T-helper 2 cell treated with Interferon-gamma antibody and Interleukin-4, amounts not matched to agents 100 ng/mL and 5 ng/mL, for 36 hours (primary cell): ENCODE results near the gene FUT2. TPM values are rescaled to one million over a fixed set of nuclear protein-coding genes. Genes with fewer than 3 reads are reported as not detected.
"Not testable (repeated sequence)": the region's sequence is repeated elsewhere in the genome, so short reads cannot be mapped to it uniquely, and the experiment has no call there.

Source experiments
- intact Hi-C: fragments of 100-400 bp; cut with micrococcal nuclease; formaldehyde crosslinking; loops from one replicate; pipeline ENCODE4 v1.15.1; 2023
- total RNA-seq: library from RNA; stranded (reverse); gene quantifications from 2 replicates; pipeline ENCODE4 v1.2.3, GENCODE V29; 2022

The FUT2 gene
- total RNA-seq, 1 donor from 2014 or later: not detected

DNA sequence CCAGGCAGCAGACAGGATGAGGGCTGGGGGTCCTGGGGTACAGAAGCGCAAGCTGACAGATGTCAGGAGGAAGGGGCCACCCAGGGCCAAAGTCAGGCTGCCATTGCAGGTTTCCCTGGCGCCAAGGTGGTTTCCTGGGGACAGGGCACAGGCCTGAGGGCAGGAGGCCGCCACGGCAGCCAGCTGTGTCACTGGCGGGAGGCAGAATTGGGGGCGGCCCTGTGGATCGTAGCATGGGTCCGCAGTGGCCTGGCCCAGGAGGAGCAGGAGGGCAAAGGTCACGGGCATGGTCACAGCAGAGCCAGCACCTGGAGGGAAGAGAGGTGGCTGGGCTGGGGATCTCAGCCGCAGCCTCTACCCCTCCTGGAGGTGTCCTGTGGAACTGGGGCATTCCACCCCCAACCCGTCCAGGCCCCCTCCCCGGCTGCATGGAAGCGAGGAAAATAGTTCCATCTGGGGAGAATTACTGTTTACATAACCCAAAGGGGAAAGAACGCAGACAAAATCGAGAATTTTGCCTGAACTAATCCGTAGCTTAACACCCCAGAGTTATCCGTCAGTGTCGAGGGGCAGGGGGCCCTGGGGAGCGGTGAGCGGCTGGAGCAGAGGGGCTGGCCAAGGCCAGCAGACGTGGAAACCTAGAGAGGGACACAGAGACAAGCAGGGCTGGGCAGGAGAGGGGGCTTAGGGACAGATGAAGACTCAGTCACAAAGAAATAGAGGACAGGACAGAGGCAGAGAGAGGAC lies 24.9 kb upstream of the FUT2 start:
- intact Hi-C loops: no loop called here

- intact Hi-C loops: no loop called here
These were observed 24.2 kb upstream of the FUT2 start for GRCh38 chr19:48671446-48671995.

DNA sequence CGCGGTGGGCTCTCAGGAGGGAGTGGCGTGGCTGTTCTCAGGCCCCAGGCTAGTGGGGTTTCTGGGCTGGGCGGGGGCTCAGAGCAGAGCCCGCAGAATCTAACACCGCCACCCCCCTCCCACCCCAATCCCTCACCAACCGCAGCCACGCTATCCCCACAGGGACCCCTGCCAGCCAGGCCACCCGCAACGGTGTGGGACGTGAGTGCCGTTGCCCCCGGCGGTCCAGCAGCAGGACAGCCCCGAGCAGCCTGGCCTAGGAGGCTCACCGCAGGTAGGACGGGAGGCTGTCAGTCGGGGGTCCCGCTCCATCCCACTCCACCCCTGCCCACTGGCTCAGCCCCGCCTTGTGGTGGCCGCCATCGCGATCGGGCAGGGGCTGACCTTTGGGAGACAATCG lies 22.8 kb upstream of the FUT2 start, which contains the start of gene NTN5:
Gene NTN5, minus strand, starts transcription at position 24 of the 400 bp plus-strand sequence. CDS start 2,031 bp downstream, outside the sequence.
- intact Hi-C loops: no loop called here

- intact Hi-C loops: no loop called here
These were observed 22.2 kb upstream of the FUT2 start for GRCh38 chr19:48673436-48674100.

DNA sequence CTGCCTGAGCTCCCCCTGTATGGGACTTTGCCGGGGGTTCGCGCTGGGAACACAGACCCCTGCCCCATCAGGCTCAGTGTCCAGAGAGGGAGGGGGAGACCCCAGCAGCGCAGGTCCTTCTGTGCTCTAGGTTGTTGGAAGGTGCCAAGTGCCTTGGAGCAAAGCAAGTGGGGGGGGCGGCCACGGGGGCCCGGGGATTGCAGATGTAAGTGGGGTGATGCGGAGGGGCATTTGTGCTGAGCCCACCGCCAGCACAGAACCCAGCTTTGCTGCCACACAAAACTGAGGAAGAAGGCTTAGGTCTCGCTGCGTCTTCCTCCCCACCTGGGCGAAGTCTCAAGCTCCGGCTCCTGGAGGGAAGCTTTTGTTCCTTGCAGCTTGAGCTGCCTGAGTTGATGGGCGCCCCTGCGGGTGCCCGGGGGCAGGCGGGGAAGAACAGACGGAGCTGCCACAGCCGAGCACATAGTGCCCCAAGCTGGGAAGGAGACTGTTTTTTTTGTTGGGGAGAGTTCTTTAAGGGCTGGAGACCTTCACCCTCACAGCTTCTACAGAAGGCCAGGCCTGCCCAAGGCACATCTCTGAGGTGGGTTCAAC lies 21.5 kb upstream of the FUT2 start:
- intact Hi-C loops: no loop called here

DNA sequence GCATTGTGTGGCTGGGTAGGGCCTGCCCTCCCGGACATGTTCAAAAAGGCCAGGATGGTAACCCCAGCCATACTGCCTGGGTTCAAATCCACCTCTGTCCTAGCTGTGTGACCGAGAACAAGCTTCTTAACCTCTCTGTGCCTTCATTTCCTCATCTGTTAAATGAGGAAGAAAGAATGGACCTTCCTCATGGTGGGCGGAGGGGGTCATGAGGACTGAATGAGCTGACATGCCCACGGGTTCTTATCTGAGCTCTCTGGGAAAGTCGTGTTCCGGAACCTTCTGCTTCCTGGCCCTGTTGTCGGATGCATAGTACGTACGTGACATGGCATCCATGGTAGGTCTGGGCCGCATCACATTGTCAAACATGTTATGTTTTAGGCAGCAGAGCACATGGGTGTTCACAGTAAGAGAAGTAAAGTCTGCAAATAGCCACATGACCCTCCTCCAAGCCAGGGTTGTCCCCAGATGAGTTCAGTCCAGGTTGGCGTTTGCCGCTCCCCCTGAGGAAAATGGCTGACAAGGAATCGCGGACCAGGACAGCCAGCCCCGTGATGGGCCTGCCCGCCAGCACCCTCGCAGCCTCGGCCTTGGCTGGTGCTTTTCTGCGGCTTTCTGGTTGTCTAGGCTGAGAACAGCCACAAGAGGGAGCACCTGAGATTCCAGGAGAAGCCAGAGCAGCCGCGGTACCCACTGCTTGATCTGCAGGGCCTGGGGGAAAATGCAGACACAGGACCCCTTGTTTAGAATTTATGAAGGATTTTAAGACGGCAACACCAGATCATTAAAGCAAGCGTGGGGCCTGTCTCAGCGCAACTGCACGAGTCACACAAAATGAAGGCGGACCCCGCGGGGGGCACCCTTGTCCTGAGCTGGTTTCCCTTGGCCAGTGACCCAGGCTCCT lies 20.6 kb upstream of the FUT2 start:
- intact Hi-C loops: loop anchor here (1.0 kb wide), 1 partner anchor 29 kb away; the partner anchor contains the start of gene CA11

- intact Hi-C loops: no loop called here
These were observed 19.3 kb upstream of the FUT2 start for GRCh38 chr19:48676487-48676886.

DNA sequence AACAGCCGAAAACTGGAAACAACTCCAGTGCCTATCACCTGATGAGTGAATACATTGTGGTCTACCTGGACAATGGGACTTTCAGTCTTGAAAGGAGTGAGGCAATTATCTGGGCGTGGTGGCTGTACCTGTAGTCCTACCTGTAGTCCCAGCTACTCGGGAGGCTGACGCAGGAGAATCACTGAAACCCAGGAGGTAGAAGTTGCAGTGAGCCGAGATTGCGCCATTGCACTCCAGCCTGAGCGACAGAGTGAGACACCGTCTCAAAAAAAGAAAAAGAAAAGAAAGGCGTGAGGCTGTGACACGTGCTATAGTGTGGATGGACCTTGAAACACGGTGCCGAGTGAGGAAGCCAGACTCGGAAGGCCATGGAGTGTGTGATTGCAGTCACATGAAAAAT lies 18.9 kb upstream of the FUT2 start:
- intact Hi-C loops: no loop called here

DNA sequence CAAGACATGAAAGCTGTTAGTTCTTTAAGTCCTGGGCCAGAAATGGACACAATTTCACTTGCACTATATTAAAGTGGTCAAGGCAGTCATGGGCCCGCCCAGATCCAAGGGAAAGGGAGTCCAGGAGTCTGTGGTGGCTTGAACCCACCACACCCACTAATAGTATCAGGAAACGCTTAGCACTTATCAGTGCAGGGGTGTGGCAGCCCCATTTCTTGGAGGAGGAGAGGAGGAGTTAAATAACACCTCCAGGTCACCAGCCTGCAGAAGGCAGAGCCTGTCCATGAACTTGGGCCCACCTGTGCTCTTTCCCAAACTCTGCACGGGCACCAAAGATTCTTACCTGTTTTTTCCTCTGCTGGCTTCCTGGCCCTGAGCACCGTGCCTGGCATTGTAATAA lies 17.6 kb upstream of the FUT2 start:
- intact Hi-C loops: no loop called here

GRCh38 chr19:48680006-48680405 lies 15.8 kb upstream of the FUT2 start:
- intact Hi-C loops: not testable (repeated sequence)

- intact Hi-C loops: no loop called here
These were observed 15.2 kb upstream of the FUT2 start for GRCh38 chr19:48680436-48681126.

DNA sequence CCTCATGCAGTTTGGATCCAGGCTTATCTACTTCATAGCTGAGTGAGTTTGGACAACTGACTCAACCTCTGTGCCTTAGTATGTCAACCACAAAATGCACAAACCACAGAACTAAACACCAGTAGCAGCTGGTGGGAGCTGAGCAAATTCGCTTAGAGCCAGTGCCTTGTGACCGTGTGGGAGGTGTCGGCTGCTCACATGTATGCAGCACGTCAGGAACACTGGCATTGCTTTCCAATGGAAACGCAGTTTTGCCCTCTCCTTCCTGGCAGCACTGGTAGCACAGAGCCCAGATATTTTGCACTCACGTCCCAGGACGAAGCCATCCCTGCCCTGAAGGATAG lies 14.7 kb upstream of the FUT2 start:
- intact Hi-C loops: no loop called here

DNA sequence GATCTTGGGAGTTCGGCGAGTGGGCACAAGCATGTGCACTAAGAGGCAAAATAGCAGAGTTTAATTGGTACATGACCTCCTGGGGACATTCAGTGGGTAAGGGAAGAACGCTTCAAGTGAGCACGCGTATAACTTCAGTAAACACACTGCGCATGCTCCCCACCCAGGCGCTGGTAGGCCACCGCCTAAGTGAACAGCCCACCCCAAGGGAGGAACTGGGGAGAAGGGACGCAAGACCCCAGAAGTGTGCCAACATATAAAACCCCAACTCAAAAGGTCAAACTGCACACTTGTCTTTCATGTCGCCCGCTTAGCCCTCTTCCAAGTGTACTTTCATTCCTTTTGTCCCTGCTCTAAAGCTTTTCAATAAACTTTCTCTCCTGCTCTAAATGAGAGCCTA lies 12.4 kb upstream of the FUT2 start:
- intact Hi-C loops: no loop called here

- intact Hi-C loops: no loop called here
These were observed 10.2 kb upstream of the FUT2 start for GRCh38 chr19:48685583-48685982.

DNA sequence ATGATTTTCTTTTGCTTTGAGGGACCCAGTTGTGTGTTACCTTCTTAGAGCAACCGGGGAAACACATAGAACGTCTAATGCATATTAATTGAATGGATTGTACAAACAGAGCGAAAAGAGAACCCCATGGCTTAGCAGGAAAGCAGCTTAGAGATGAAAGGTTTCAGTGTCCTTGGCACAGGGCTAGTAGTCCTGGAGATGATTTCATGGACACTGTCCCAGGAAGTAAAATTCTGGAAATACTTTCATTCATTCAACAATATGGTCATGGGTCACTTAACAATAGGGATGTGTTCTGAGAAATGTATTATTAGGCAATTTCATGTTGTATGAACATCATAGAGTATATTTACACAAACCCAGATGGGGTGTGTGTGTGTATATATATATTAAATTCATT lies 9.7 kb upstream of the FUT2 start:
- intact Hi-C loops: no loop called here

DNA sequence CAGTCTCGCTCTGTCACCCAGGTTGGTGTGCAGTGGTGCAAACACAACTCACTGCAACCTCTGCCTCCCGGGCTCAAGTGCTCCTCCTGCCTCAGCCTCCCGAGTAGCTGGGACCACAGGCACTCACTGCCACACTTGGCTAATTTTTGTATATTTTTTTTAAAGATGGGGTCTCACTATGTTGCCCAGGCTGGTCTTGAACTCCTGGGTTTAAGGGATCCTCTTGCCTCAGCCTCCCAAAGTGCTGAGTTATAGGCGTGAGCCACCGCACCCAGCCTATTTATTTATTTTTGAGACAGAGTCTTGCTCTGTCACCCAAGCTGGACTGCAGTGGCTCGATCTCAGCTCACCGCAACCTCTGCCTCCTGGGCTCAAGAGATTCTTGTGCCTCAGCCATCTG lies 9.1 kb upstream of the FUT2 start:
- intact Hi-C loops: not testable (repeated sequence)

GRCh38 chr19:48687776-48688175 lies 8.0 kb upstream of the FUT2 start:
- intact Hi-C loops: no loop called here

GRCh38 chr19:48689449-48689848 lies 6.3 kb upstream of the FUT2 start:
- intact Hi-C loops: no loop called here

DNA sequence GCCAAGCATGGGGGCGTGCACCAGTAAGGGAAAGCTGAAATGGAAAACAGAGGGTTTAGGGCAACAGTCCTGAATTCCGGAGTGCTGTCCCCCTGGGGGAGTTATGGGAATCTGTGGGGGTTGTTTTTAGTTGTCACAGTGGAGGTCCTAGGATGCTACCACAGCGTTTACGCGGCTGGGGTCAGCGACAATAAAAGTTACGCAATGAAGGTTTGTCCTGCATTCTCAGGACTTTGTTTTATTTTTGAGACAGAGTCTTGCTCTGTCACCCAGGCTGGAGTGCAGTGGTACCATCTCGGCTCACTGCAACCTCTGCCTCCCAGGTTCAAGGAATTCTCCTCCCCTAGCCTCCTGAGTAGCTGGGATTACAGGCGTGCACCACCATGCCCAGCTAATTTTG lies 2.1 kb upstream of the FUT2 start:
- intact Hi-C loops: not testable (repeated sequence)

- intact Hi-C loops: no loop called here
These were observed 711 bp downstream of the FUT2 start for GRCh38 chr19:48696353-48697010.
